HCT116 (cell line): ENCODE data around the gene MSMO1. TPM values are rescaled to one million over a fixed set of nuclear protein-coding genes. Genes with fewer than 3 reads are reported as not detected.

Source experiments
- ATAC-seq: fragments of 200-7000 bp; cut with Tn5 transposase; 2 replicates; pipeline ENCODE4 v1.9.1; 2020; ENCODE audit warnings: mild to moderate bottlenecking, moderate library complexity
- BruUV-seq: library from RNA; stranded (reverse); fragments of 400-500 nt; replicated peaks from 2 replicates; lab custom pipeline; 2021; lab: Mats Ljungman, UMichigan
- CTCF ChIA-PET: fragments of 300-600 bp; sonication (Branson Sonifier 250); formaldehyde crosslinking; loops from one replicate; lab custom pipeline; 2021; ENCODE audit warnings: antibody characterized with exemption; lab: Charles Lee
- POLR2A ChIA-PET: fragments of 300-600, 350-600 bp; sonication (Branson Sonifier 250); formaldehyde crosslinking; loops from one replicate; lab custom pipeline; 2021; ENCODE audit warnings: antibody characterized with exemption; lab: Charles Lee
- RAD21 ChIA-PET, 2 experiments: fragments of 300-600 bp; sonication (Branson Sonifier 250); formaldehyde crosslinking; loops; one replicate each; lab custom pipeline; 2023; ENCODE audit warnings: low total read pairs in 2 of 2; ENCODE audit not compliant: uncharacterized antibody in 2 of 2, unreplicated experiment in 2 of 2, low non-redundant PET in 1 of 2; lab: Charles Lee
- DNase-seq: peaks from one replicate; pipeline ENCODE4 v3.0.0-alpha.2; 2010; ENCODE audit warnings: low read depth, low spot score
- H2AFZ ChIP-seq: fragments of 200-600 bp; shearing (Covaris generic), sonication (generic); 2 replicates; pipeline ENCODE4 v1.6.1; 2017; ENCODE audit warnings: low read depth, mixed run types, mixed read lengths, antibody characterized with exemption, low read length; ENCODE audit not compliant: poor library complexity, severe bottlenecking
- H3K27ac ChIP-seq: 2 replicates; pipeline ENCODE4 v1.5.1; 2012; ENCODE audit warnings: low read depth, low read length
- H3K27me3 ChIP-seq: fragments of 200-600 bp; sonication (generic); 2 replicates; pipeline ENCODE4 v1.6.1; 2016; ENCODE audit warnings: mixed run types, low read length, mixed read lengths; ENCODE audit not compliant: insufficient read depth
- H3K36me3 ChIP-seq, 2 experiments: fragments of 200-500 bp in 1 of 2; fragments of 200-600 bp in 1 of 2; sonication (Bioruptor generic) in 1 of 2; sonication (generic) in 1 of 2; 2 replicates each; pipeline versions ENCODE4 v1.5.1 to v1.6.1; 2014 to 2016; ENCODE audit warnings: low read length in 2 of 2, inconsistent platforms in 1 of 2, mixed read lengths in 1 of 2, mixed run types in 1 of 2; ENCODE audit not compliant: insufficient read depth in 2 of 2, control insufficient read depth in 1 of 2
- H3K4me1 ChIP-seq, 2 experiments: fragments of 200-600 bp in 1 of 2; sonication (generic) in 1 of 2; 2 replicates each; pipeline versions ENCODE4 v1.5.1 to v1.6.1; 2012 to 2017; ENCODE audit warnings: low read length in 2 of 2, inconsistent platforms in 1 of 2, mild to moderate bottlenecking in 1 of 2, mixed read lengths in 1 of 2, mixed run types in 1 of 2, moderate library complexity in 1 of 2; ENCODE audit not compliant: insufficient read depth in 2 of 2, control insufficient read depth in 1 of 2
- H3K4me2 ChIP-seq: fragments of 200-600 bp; sonication (generic); 2 replicates; pipeline ENCODE4 v1.6.1; 2017; ENCODE audit warnings: mixed run types, low read length, mixed read lengths
- H3K4me3 ChIP-seq, 2 experiments: fragments of 200-600 bp in 1 of 2; sonication (generic) in 1 of 2; replicated peaks in 1 of 2; 2 replicates each; pipeline ENCODE4 v1.5.1; 2011 to 2016; ENCODE audit warnings: low read length in 2 of 2, control low read depth in 1 of 2, low read depth in 1 of 2, mild to moderate bottlenecking in 1 of 2, mixed read lengths in 1 of 2, mixed run types in 1 of 2
- H3K79me2 ChIP-seq: fragments of 200-600 bp; sonication (generic); 2 replicates; pipeline ENCODE4 v1.6.1; 2017; ENCODE audit warnings: mild to moderate bottlenecking, mixed run types, low read length, moderate library complexity, mixed read lengths; ENCODE audit not compliant: insufficient read depth
- H3K9ac ChIP-seq: fragments of 200-600 bp; sonication (generic); 2 replicates; pipeline ENCODE4 v1.6.1; 2016; ENCODE audit warnings: low read length, mixed read lengths
- H3K9me2 ChIP-seq: fragments of 200-600 bp; sonication (generic), shearing (Covaris generic); 2 replicates; pipeline ENCODE4 v1.6.1; 2017; ENCODE audit warnings: mixed run types, mild to moderate bottlenecking, moderate library complexity; ENCODE audit not compliant: insufficient read depth
- H3K9me3 ChIP-seq, 2 experiments: fragments of 200-500 bp in 1 of 2; fragments of 200-600 bp in 1 of 2; sonication (Bioruptor generic) in 1 of 2; sonication (generic) in 1 of 2; 2 replicates each; pipeline ENCODE4 v1.6.1; 2014 to 2017; ENCODE audit warnings: low read length in 2 of 2, mixed read lengths in 2 of 2, inconsistent platforms in 1 of 2, low read depth in 1 of 2, mild to moderate bottlenecking in 1 of 2, mixed run types in 1 of 2, moderate library complexity in 1 of 2; ENCODE audit not compliant: control insufficient read depth in 1 of 2, insufficient read depth in 1 of 2
- H4K20me1 ChIP-seq: fragments of 200-600 bp; sonication (generic), shearing (Covaris generic); 2 replicates; pipeline ENCODE4 v1.6.1; 2017; ENCODE audit warnings: mixed run types, mild to moderate bottlenecking, moderate library complexity; ENCODE audit not compliant: insufficient read depth
- ATF3 ChIP-seq: IDR thresholded peaks from 2 replicates; pipeline ENCODE4 v1.6.1; 2012
- CBX3 ChIP-seq: IDR thresholded peaks from 2 replicates; pipeline ENCODE4 v1.6.1; 2012; ENCODE audit warnings: low read depth
- EGR1 ChIP-seq: IDR thresholded peaks from 2 replicates; pipeline ENCODE4 v1.6.1; 2012; ENCODE audit warnings: low read depth
- FOSL1 ChIP-seq: IDR thresholded peaks from 2 replicates; pipeline ENCODE4 v1.6.1; 2012; ENCODE audit warnings: low read depth
- JUND ChIP-seq: IDR thresholded peaks from 2 replicates; pipeline ENCODE4 v1.6.1; 2012
- MAX ChIP-seq: IDR thresholded peaks from 2 replicates; pipeline ENCODE4 v1.6.1; 2012
- REST ChIP-seq: IDR thresholded peaks from 2 replicates; pipeline ENCODE4 v1.6.1; 2012; ENCODE audit warnings: low read depth
- SRF ChIP-seq: IDR thresholded peaks from 2 replicates; pipeline ENCODE4 v1.6.1; 2012; ENCODE audit warnings: low read depth
- ZFX ChIP-seq: fragments of 450-650 bp; IDR thresholded peaks from 2 replicates; pipeline ENCODE4 v1.6.1; 2017
- ZNF274 ChIP-seq: fragments of 200-500 bp; sonication (Bioruptor generic); IDR thresholded peaks from 2 replicates; pipeline ENCODE4 v1.6.1; 2014; ENCODE audit warnings: mild to moderate bottlenecking, low read depth, low read length, inconsistent platforms
- intact Hi-C: fragments of 100-400 bp; cut with micrococcal nuclease; formaldehyde crosslinking; loops from 2 replicates; pipeline ENCODE4 v1.10.0; 2022
- total RNA-seq: library from RNA; stranded (reverse); gene quantifications from one replicate; pipeline ENCODE4 v1.2.1, GENCODE V29; 2021; ENCODE audit not compliant: unreplicated experiment
- TF ChIP-seq, protein P1 (sequence below): IDR thresholded peaks from 2 replicates; pipeline ENCODE4 v1.6.1; 2011; ENCODE audit warnings: mild to moderate bottlenecking, low read length, moderate library complexity; ENCODE audit not compliant: insufficient replicate concordance; ENCODE audit errors: extremely low read depth

Gene MSMO1
- total RNA-seq, 1 experiment from 2014 or later = 54.5 TPM

- Histone ChIP-seq H3K9me2 (no peaks in the 10 kb centered on the region), H3K9ac (no peak overlapping the region), H3K4me3 (no peak overlapping the region), H3K9me3 (no peaks in the 10 kb centered on the region), H3K4me2 (no peak overlapping the region), H4K20me1 (no peaks in the 10 kb centered on the region; the same call in 1 of the 2 replicates), H3K27ac (no peak overlapping the region), H3K27me3 (no peaks in the 10 kb centered on the region), H3K4me1 (no peaks in the 10 kb centered on the region), H3K36me3 (no peaks in the 10 kb centered on the region), H3K79me2 (no peaks in the 10 kb centered on the region), H2AFZ (no peak overlapping the region)
- ATAC-seq (no peak), DNase-seq (no peak)
- ChIA-PET CTCF (no interaction called here), POLR2A (no interaction called here), RAD21 (no interaction called here)
- no TSS peak for BruUV-seq
- TF ChIP-seq, protein P1, sequence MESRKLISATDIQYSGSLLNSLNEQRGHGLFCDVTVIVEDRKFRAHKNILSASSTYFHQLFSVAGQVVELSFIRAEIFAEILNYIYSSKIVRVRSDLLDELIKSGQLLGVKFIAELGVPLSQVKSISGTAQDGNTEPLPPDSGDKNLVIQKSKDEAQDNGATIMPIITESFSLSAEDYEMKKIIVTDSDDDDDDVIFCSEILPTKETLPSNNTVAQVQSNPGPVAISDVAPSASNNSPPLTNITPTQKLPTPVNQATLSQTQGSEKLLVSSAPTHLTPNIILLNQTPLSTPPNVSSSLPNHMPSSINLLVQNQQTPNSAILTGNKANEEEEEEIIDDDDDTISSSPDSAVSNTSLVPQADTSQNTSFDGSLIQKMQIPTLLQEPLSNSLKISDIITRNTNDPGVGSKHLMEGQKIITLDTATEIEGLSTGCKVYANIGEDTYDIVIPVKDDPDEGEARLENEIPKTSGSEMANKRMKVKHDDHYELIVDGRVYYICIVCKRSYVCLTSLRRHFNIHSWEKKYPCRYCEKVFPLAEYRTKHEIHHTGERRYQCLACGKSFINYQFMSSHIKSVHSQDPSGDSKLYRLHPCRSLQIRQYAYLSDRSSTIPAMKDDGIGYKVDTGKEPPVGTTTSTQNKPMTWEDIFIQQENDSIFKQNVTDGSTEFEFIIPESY = no peak
- TF ChIP-seq FOSL1 (no peak), SRF (no peak), CBX3 (no peak), MAX (no peak), EGR1 (no peak), ATF3 (no peak), ZNF274 (no peak), ZFX (no peak), REST (no peak), JUND (no peak)
- intact Hi-C loops = no loop called here
These were observed 38.1 kb upstream of the MSMO1 start for GRCh38 chr4:165289423-165289785.
